Esophagus squamous epithelium (tissue), 5 donors: ENCODE data around the gene PNLIPRP1. TPM values are rescaled to one million over a fixed set of nuclear protein-coding genes. Genes with fewer than 3 reads are reported as not detected.

Experiments
- DNase-seq: peaks from one replicate; lab custom pipeline; 2025; lab: John Stamatoyannopoulos, UW
- H3K27ac ChIP-seq, 4 donors: fragments of 200-600 bp; sonication (generic); one replicate each; pipeline ENCODE4 v1.5.1; 2016 to 2019; ENCODE audit warnings: mild to moderate bottlenecking in 1 of 4
- H3K27me3 ChIP-seq, 4 donors: fragments of 200-600 bp; sonication (generic); 1 replicate in 3 of 4; 2 replicates in 1 of 4; pipeline versions ENCODE4 v1.5.1 to v1.6.0; 2017 to 2021; ENCODE audit warnings: antibody characterized with exemption in 1 of 4
- H3K36me3 ChIP-seq, 3 donors: fragments of 200-600 bp; sonication (generic); one replicate each; pipeline ENCODE4 v1.5.1; 2016 to 2019
- H3K4me1 ChIP-seq, 3 donors: fragments of 200-600 bp; sonication (generic); one replicate each; pipeline ENCODE4 v1.5.1; 2017 to 2019
- H3K4me3 ChIP-seq, 4 donors: fragments of 200-600 bp; sonication (generic); 1 replicate in 3 of 4; 2 replicates in 1 of 4; pipeline ENCODE4 v1.5.1; 2016 to 2019; ENCODE audit warnings: mild to moderate bottlenecking in 2 of 4, moderate library complexity in 1 of 4
- H3K9me3 ChIP-seq, 3 donors: fragments of 200-600 bp; sonication (generic); one replicate each; pipeline ENCODE4 v1.5.1; 2016 to 2019
- POLR2A ChIP-seq, 4 donors: fragments of 450-650 bp; IDR thresholded peaks; one replicate each; pipeline ENCODE4 v1.6.1; 2017; ENCODE audit warnings: antibody characterized with exemption in 4 of 4, mild to moderate bottlenecking in 4 of 4, moderate library complexity in 3 of 4
- WGBS, 2 donors: methylation state at CpG; one replicate each; pipeline ENCODE4 v1.1.5; 2018; 5-methylcytosine and 5-hydroxymethylcytosine counted together
- intact Hi-C: fragments of 100-400 bp; cut with DNase I; formaldehyde crosslinking; loops from one replicate; pipeline ENCODE4 v1.15.0; 2022
- total RNA-seq, 4 donors: library from RNA; depleted of rRNA; stranded (reverse); fragments of >200 nt; gene quantifications; one replicate each; pipeline ENCODE4 v1.1.0, GENCODE V29; 2016
- TF ChIP-seq, protein P1 (sequence below), 6 experiments: fragments of 450-650 bp in 4 of 6; fragments of 200-600 bp in 2 of 6; sonication (generic) in 2 of 6; IDR thresholded peaks; one replicate each; pipeline ENCODE4 v1.5.1; 2016 to 2019; ENCODE audit warnings: antibody characterized with exemption in 6 of 6, mild to moderate bottlenecking in 4 of 6, moderate library complexity in 4 of 6
- donor health status: DM: yes; HTN: yes; CAD: no.

Gene PNLIPRP1
- total RNA-seq, 4 donors from 2014 or later: not detected

DNA sequence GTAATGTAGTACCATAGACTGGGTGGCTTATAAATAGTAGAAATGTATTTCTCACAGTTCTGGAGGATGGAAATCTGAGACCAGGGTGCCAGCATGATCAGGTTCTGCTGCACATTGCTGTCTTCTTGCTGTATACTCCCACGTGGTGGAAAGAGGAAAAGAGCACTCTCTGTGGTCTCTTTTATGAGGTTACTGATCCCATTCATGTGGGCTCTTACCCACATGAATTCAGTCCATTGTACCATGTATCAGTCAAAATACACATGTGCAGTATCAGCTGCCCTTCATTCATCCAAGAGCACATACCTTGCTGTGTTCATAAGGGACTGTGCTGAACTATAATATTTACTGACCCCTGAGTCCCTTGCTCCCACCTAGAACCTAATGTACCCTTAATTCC lies 47.1 kb downstream of the PNLIPRP1 start:
- 20 to 21% methylated on average over 1 of the region's 1 CpG for WGBS, 2 donors
- no peak for DNase-seq
- TF ChIP-seq POLR2A (IDR thresholded peaks at IDR 0.05): no peak
- TF ChIP-seq, protein P1, sequence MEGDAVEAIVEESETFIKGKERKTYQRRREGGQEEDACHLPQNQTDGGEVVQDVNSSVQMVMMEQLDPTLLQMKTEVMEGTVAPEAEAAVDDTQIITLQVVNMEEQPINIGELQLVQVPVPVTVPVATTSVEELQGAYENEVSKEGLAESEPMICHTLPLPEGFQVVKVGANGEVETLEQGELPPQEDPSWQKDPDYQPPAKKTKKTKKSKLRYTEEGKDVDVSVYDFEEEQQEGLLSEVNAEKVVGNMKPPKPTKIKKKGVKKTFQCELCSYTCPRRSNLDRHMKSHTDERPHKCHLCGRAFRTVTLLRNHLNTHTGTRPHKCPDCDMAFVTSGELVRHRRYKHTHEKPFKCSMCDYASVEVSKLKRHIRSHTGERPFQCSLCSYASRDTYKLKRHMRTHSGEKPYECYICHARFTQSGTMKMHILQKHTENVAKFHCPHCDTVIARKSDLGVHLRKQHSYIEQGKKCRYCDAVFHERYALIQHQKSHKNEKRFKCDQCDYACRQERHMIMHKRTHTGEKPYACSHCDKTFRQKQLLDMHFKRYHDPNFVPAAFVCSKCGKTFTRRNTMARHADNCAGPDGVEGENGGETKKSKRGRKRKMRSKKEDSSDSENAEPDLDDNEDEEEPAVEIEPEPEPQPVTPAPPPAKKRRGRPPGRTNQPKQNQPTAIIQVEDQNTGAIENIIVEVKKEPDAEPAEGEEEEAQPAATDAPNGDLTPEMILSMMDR (IDR thresholded peaks at IDR 0.05): no peak
- peaks cover 0 to 6% (median 0%) of the 10 kb centered on the region in 3 donors for H3K9me3 ChIP-seq
- peaks cover 0 to 6% (median 0%) of the 10 kb centered on the region in 4 donors for H3K27me3 ChIP-seq
- no peaks in the 10 kb centered on the region for H3K4me1 ChIP-seq
- H3K36me3 ChIP-seq: no peaks in the 10 kb centered on the region
- H3K4me3 ChIP-seq: no peak overlapping the region
- intact Hi-C loops: no loop called here
- H3K27ac ChIP-seq: no peak overlapping the region

DNA sequence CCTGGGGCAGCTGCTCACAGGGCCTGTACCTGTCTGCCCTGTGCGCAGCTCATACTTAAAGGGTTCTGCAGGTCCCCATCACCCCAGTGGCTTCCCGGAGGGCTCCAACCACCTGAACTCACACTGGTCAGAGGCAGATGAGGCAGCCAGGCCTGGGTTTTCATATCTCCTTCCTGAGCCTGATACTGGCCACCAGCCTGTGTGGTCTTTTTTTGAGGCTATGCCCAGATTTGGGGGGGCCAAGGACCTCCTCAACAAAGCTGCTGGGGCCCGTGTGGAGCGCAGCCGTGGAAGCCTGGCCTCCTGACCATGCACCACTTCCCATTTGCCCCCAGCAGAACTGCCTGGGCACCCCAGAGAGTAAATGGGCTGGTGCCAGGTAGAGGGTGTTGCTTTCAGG lies 55.7 kb downstream of the PNLIPRP1 start:
- Histone ChIP-seq H3K4me3 (no peak overlapping the region), H3K27ac (no peak overlapping the region), H3K36me3 (no peaks in the 10 kb centered on the region), H3K27me3 (peaks cover 0 to 6% (median 0%) of the 10 kb centered on the region in 4 donors), H3K4me1 (no peaks in the 10 kb centered on the region), H3K9me3 (no peaks in the 10 kb centered on the region)
- TF ChIP-seq, protein P1 (IDR thresholded peaks at IDR 0.05): no peak
- TF ChIP-seq POLR2A (IDR thresholded peaks at IDR 0.05): no peak
- no peak for DNase-seq
- WGBS, 2 donors: 90 to 92% methylated on average over 2 of the region's 5 CpGs
- intact Hi-C loops: no loop called here

DNA sequence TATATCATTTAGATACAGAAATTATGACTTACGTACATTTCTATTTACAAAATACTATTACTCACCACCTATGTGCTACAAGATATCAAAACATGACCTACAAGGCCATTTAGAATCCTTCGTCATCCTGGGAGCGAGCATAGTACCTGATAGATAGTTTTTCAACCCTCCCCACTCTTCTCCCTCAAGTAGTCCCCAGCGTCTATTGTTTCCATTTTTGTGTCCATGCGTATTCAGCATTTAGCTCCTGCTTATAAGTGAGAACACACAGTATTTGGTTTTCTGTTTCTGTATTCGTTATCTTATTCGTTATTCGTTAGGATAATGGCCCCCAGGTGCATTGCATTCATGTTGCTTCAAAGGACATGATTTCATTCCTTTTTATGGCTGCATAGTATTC lies 58.1 kb downstream of the PNLIPRP1 start:
- 78 to 82% methylated on average over 8 of the region's 8 CpGs for WGBS, 2 donors

DNA sequence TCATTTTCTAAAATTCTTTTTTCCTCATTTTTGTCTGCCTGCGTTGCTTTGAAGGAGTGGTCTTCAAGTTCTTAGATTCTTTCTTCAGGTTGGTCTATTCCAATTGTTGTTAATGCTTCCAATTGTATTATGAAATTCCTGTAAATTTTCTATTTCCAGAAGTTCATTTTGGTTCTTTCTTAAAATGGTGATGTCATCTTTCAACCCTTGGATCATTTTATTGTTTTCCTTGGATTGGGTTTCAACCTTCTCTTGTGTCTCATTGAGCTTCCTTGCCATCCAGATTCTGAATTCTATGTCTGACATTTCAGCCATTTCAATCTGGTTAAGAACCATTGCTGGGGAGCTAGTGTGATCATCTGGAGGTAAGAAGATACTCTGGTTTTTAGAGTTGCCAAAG lies 63.1 kb downstream of the PNLIPRP1 start:
- WGBS, 2 donors: 75 to 85% methylated on average over 1 of the region's 1 CpG
- TF ChIP-seq, protein P1 (IDR thresholded peaks at IDR 0.05): no peak
- no peak for TF ChIP-seq POLR2A (IDR thresholded peaks at IDR 0.05)

More for the DNA sequence above, 58.1 kb downstream of the PNLIPRP1 start:
- Histone ChIP-seq H3K9me3 (no peaks in the 10 kb centered on the region), H3K36me3 (no peaks in the 10 kb centered on the region), H3K4me3 (no peak overlapping the region), H3K4me1 (no peaks in the 10 kb centered on the region), H3K27ac (no peak overlapping the region), H3K27me3 (peaks cover 0 to 6% (median 0%) of the 10 kb centered on the region in 4 donors)
- intact Hi-C loops: no loop called here
- TF ChIP-seq, protein P1 (IDR thresholded peaks at IDR 0.05): no peak
- TF ChIP-seq POLR2A (IDR thresholded peaks at IDR 0.05): no peak
- DNase-seq: no peak

GRCh38 chr10:116654816-116655215 lies 64.1 kb downstream of the PNLIPRP1 start:
- no peak for DNase-seq

More for the DNA sequence above, 63.1 kb downstream of the PNLIPRP1 start:
- Histone ChIP-seq H3K4me3 (no peak overlapping the region), H3K4me1 (no peaks in the 10 kb centered on the region), H3K27me3 (peaks cover 0 to 9% (median 0%) of the 10 kb centered on the region in 4 donors), H3K27ac (no peak overlapping the region), H3K36me3 (no peaks in the 10 kb centered on the region), H3K9me3 (no peaks in the 10 kb centered on the region)
- intact Hi-C loops: no loop called here
- DNase-seq: no peak

More at GRCh38 chr10:116654816-116655215, 64.1 kb downstream of the PNLIPRP1 start:
- intact Hi-C loops: no loop called here
- no peaks in the 10 kb centered on the region for H3K36me3 ChIP-seq
- peaks cover 0 to 9% (median 0%) of the 10 kb centered on the region in 4 donors for H3K27me3 ChIP-seq
- no peaks in the 10 kb centered on the region for H3K9me3 ChIP-seq
- no peak overlapping the region for H3K4me3 ChIP-seq
- WGBS, 2 donors: 35 to 42% methylated on average over 4 of the region's 4 CpGs
- no peaks in the 10 kb centered on the region for H3K4me1 ChIP-seq
- TF ChIP-seq, protein P1 (IDR thresholded peaks at IDR 0.05): no peak
- no peak for TF ChIP-seq POLR2A (IDR thresholded peaks at IDR 0.05)
- no peak overlapping the region for H3K27ac ChIP-seq
